A549 (cell line): ENCODE measurements around the gene ZNF132. TPM values are rescaled to one million over a fixed set of nuclear protein-coding genes. Genes with fewer than 3 reads are reported as not detected.
A peak's percentile ranks its signal among the peaks of the same experiment; 100 is the strongest.
"Not testable (repeated sequence)": the region's sequence is repeated elsewhere in the genome, so short reads cannot be mapped to it uniquely, and the experiment has no call there.

Experiments used
- ATAC-seq, 2 experiments: fragments of 200-7000 bp in 1 of 2; fragments of >200 bp in 1 of 2; cut with Nextera tagmentation in 1 of 2; cut with Tn5 transposase in 1 of 2; 3 replicates each; pipeline versions ENCODE4 v1.8.0 to v1.9.1; 2018 to 2020; ENCODE audit warnings: mild to moderate bottlenecking in 1 of 2, moderate library complexity in 1 of 2
- CTCF ChIA-PET: fragments of 300-600 bp; sonication (Branson Sonifier 250); formaldehyde crosslinking; extraction: SDS; loops from one replicate; lab custom pipeline; 2021; ENCODE audit warnings: antibody characterized with exemption, inconsistent platforms; lab: Yijun Ruan, JAX
- POLR2A ChIA-PET: fragments of 350-600 bp; formaldehyde crosslinking; extraction: SDS; loops from one replicate; lab custom pipeline; 2021; ENCODE audit warnings: antibody characterized with exemption, inconsistent platforms; lab: Yijun Ruan, JAX
- DNase-seq, 2 experiments: peaks; one replicate each; pipeline versions ENCODE4 v3.0.0 to v3.0.0-alpha.2; 2011 to 2016; ENCODE audit warnings: low read depth in 1 of 2, low spot score in 1 of 2
- FAIRE-seq: peaks from 2 replicates; lab custom pipeline; 2011; peaks lifted over from hg19 to GRCh38; lab: Jason Lieb, UNC
- H3K27ac ChIP-seq, 2 experiments: fragments of >200 bp; sonication (Bioruptor Twin); formaldehyde crosslinking; 3 replicates each; pipeline ENCODE4 v1.5.1; 2016 to 2017
- H3K4me1 ChIP-seq: fragments of >200 bp; sonication (Bioruptor Twin); formaldehyde crosslinking; 3 replicates; pipeline ENCODE4 v1.6.1; 2016
- H3K4me2 ChIP-seq: fragments of >200 bp; sonication (Bioruptor Twin); formaldehyde crosslinking; 3 replicates; pipeline ENCODE4 v1.6.1; 2016
- H3K4me3 ChIP-seq: fragments of >200 bp; sonication (Bioruptor Twin); formaldehyde crosslinking; 3 replicates; pipeline ENCODE4 v1.5.1; 2016
- H3K9me3 ChIP-seq: fragments of >200 bp; sonication (Bioruptor Twin); formaldehyde crosslinking; 3 replicates; pipeline ENCODE4 v1.6.1; 2016
- CBX8 ChIP-seq: fragments of 200-600 bp; sonication (generic); IDR thresholded peaks from 2 replicates; pipeline ENCODE4 v1.6.1; 2016
- EP300 ChIP-seq, 2 experiments: fragments of >200 bp; sonication (Bioruptor Twin); formaldehyde crosslinking; IDR thresholded peaks; 2 replicates in 1 of 2; 3 replicates in 1 of 2; pipeline ENCODE4 v1.6.1; 2016 to 2017
- FOSB ChIP-seq: fragments of 250-450 bp; sonication (Bioruptor Pico); IDR thresholded peaks from 2 replicates; pipeline ENCODE4 v1.5.0; 2020; ENCODE audit warnings: mild to moderate bottlenecking, moderate library complexity
- FOXS1 ChIP-seq: fragments of 250-450 bp; sonication (Bioruptor Pico); IDR thresholded peaks from 2 replicates; pipeline ENCODE4 v1.5.0; 2020; ENCODE audit warnings: mild to moderate bottlenecking, moderate library complexity
- HEYL ChIP-seq: fragments of 250-450 bp; sonication (Bioruptor Pico); IDR thresholded peaks from 2 replicates; pipeline ENCODE4 v1.8.0; 2021; ENCODE audit warnings: mild to moderate bottlenecking, moderate library complexity
- HOXA7 ChIP-seq: fragments of 250-450 bp; sonication (Bioruptor Pico); IDR thresholded peaks from 2 replicates; pipeline ENCODE4 v1.5.0; 2020; ENCODE audit warnings: mild to moderate bottlenecking, moderate library complexity
- HOXB13 ChIP-seq: fragments of 250-450 bp; sonication (Bioruptor Pico); IDR thresholded peaks from 2 replicates; pipeline ENCODE4 v1.5.0; 2020; ENCODE audit warnings: low read depth, mild to moderate bottlenecking, moderate library complexity
- HOXB5 ChIP-seq: fragments of 250-450 bp; sonication (Bioruptor Pico); IDR thresholded peaks from 2 replicates; pipeline ENCODE4 v1.5.0; 2020; ENCODE audit warnings: mild to moderate bottlenecking, moderate library complexity
- JUN ChIP-seq, 2 experiments: fragments of >200 bp; sonication (Bioruptor Twin); formaldehyde crosslinking; IDR thresholded peaks; 2 replicates in 1 of 2; 3 replicates in 1 of 2; pipeline ENCODE4 v1.6.1; 2016 to 2017
- KDM1A ChIP-seq: fragments of 200-600 bp; sonication (generic); IDR thresholded peaks from 2 replicates; pipeline ENCODE4 v1.6.1; 2016; ENCODE audit warnings: low read depth, mild to moderate bottlenecking
- MAFK ChIP-seq: fragments of 450-650 bp; IDR thresholded peaks from 2 replicates; pipeline ENCODE4 v1.6.1; 2014; ENCODE audit not compliant: partially characterized antibody
- MYC ChIP-seq: IDR thresholded peaks from 2 replicates; pipeline ENCODE4 v1.6.1; 2012; ENCODE audit warnings: mild to moderate bottlenecking, inconsistent platforms, low read length, improper control_type of control experiment, borderline replicate concordance
- NR3C1 ChIP-seq: fragments of >200 bp; sonication (Bioruptor Twin); formaldehyde crosslinking; IDR thresholded peaks from 3 replicates; pipeline ENCODE4 v1.6.1; 2017
- POLR2A ChIP-seq: IDR thresholded peaks from 2 replicates; pipeline ENCODE4 v1.6.1; 2012; ENCODE audit warnings: mild to moderate bottlenecking, low read length
- RAD21 ChIP-seq, 2 experiments: fragments of >200 bp in 1 of 2; sonication (Bioruptor Twin) in 1 of 2; formaldehyde crosslinking in 1 of 2; IDR thresholded peaks in 1 of 2; conservative IDR thresholded peaks in 1 of 2; 2 replicates in 1 of 2; 3 replicates in 1 of 2; pipeline ENCODE4 v1.6.1; 2012 to 2018; ENCODE audit warnings: inconsistent platforms in 1 of 2
- ZFP36 ChIP-seq: fragments of 450-650 bp; IDR thresholded peaks from 2 replicates; pipeline ENCODE4 v1.6.1; 2014; ENCODE audit warnings: borderline replicate concordance; ENCODE audit not compliant: partially characterized antibody
- ZNF302 ChIP-seq: fragments of 250-450 bp; sonication (Bioruptor Pico); IDR thresholded peaks from 2 replicates; pipeline ENCODE4 v1.9.0; 2021; ENCODE audit warnings: inconsistent platforms, mild to moderate bottlenecking, moderate library complexity
- WGBS: methylation state at CpG from one replicate; pipeline ENCODE4 v1.1.6; 2017; ENCODE audit errors: missing lambda C conversion rate; 5-methylcytosine and 5-hydroxymethylcytosine counted together
- polyA plus RNA-seq, 4 experiments: library from polyadenylated mRNA; depleted of rRNA in 3 of 4; stranded (reverse); fragments of >200 nt; fragmentation: RNase III in 1 of 4; extraction: RNeasy Plus Mini Kit Qiagen cat#74134 plus additional on column Dnase treatment in 1 of 4; gene quantifications; 2 replicates in 3 of 4; 3 replicates in 1 of 4; pipeline ENCODE4 v1.2.3, GENCODE V29; 2011 to 2017
- TF ChIP-seq, protein P1 (sequence below): IDR thresholded peaks from 2 replicates; pipeline ENCODE4 v1.6.1; 2012
- TF ChIP-seq, protein P2 (sequence below): fragments of 450-650 bp; IDR thresholded peaks from 2 replicates; pipeline ENCODE4 v1.6.1; 2014; ENCODE audit warnings: antibody characterized with exemption
- TF ChIP-seq, protein P3 (sequence below): fragments of 250-450 bp; sonication (Bioruptor Pico); IDR thresholded peaks from 2 replicates; pipeline ENCODE4 v1.5.0; 2020; ENCODE audit warnings: low read depth, mild to moderate bottlenecking, moderate library complexity

Gene ZNF132
- polyA plus RNA-seq, 2 of the 4 experiments (the other 2 are of a cell fraction): 0.05 to 0.16 TPM

DNA sequence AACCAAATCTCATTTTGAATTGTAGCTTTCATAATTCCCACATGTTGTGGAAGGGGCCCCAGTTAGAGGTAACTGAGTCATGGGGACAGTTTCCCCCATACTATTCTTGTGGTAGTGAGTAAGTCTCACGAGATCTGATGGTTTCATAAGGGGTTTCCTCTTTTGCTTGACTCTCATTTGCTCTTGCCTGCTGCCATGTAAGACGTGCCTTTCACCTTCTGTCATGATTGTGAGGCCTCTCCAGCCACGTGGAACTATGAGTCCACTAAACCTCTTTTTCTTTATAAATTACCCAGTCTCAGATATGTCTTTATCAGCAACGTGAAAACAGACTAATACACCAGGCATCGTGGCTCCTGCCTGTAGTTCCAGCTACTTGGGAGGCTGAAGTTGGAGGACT is 10.0 kb upstream of the ZNF132 start:
- FAIRE-seq, H3K4me1 ChIP-seq, POLR2A ChIA-PET, H3K4me3 ChIP-seq, H3K4me2 ChIP-seq, ATAC-seq, H3K27ac ChIP-seq, DNase-seq: not testable (repeated sequence)
- peaks cover 39% of the 10 kb centered on the region for H3K9me3 ChIP-seq
- TF ChIP-seq ZFP36: peak; percentile 60
- CTCF ChIA-PET: interaction anchor here (1.4 to 1.8 kb wide), 2 partner anchors 41 to 70 kb away, joined by 6 read pairs; partner anchors contain the start of genes ZBTB45 and ZNF584
- WGBS: 8% methylated on average over 5 of the region's 5 CpGs

DNA sequence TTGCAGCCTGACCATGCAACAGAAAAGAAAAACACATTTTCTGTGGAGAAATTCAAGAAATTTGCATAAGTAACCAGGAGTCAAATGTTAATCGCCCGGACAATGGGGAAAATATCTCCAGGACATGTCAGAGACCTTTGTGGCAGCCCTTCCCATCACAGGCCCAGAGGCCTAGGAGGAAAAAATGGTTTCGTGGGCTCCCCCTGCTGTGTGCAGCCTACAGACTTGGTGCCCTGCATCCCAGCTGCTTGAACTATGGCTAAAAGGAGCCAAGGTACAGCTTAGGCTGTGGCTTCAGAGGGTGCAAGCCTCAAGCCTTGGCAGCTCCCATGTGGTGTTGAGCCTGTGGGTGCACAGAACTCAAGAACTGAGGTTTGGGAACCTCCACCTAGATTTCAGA is 8.9 kb upstream of the ZNF132 start:
- H3K4me2 ChIP-seq, DNase-seq, ATAC-seq, H3K27ac ChIP-seq, FAIRE-seq, POLR2A ChIA-PET, H3K4me1 ChIP-seq, H3K4me3 ChIP-seq: not testable (repeated sequence)
- CTCF ChIA-PET: interaction anchor here (0.7 to 1.8 kb wide), 2 partner anchors 39 to 71 kb away, joined by 4 to 6 read pairs; partner anchors contain the start of genes ZBTB45 and ZNF584
- peaks cover 44% of the 10 kb centered on the region for H3K9me3 ChIP-seq
- WGBS: 32% methylated on average over 3 of the region's 3 CpGs
- TF ChIP-seq ZFP36: peak; percentile 99

DNA sequence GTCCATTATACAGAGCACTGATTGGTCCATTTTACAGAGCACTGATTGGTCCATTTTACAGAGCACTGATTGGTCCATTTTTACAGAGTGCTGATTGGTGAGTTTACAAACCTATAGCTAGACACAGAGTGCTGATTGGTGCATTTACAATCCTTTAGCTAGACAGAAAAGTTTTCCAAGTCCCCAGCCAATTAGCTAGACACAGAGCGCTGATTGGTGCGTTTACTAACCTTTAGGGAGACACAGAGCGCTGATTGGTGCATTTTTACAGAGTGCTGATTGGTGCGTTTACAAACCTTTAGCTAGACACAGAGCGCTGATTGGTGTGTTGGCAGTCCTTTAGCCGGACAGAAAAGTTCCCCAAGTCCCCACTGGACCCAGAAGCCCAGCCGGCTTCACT is 3.0 kb upstream of the ZNF132 start:
- 47% methylated on average over 7 of the region's 7 CpGs for WGBS
- H3K9me3 ChIP-seq: peaks cover 68% of the 10 kb centered on the region
- POLR2A ChIA-PET: interaction anchor here (0.8 kb wide), 1 partner anchor 13 kb away, joined by 3 read pairs; no protein-coding TSS in a partner anchor
- DNase-seq, H3K27ac ChIP-seq, H3K4me2 ChIP-seq, H3K4me3 ChIP-seq, FAIRE-seq, ATAC-seq, H3K4me1 ChIP-seq: not testable (repeated sequence)
- CTCF ChIA-PET: interaction anchor here (1.0 to 1.8 kb wide), 5 partner anchors 8 to 77 kb away, joined by 3 to 6 read pairs (median 4); partner anchors contain the start of gene ZBTB45

DNA sequence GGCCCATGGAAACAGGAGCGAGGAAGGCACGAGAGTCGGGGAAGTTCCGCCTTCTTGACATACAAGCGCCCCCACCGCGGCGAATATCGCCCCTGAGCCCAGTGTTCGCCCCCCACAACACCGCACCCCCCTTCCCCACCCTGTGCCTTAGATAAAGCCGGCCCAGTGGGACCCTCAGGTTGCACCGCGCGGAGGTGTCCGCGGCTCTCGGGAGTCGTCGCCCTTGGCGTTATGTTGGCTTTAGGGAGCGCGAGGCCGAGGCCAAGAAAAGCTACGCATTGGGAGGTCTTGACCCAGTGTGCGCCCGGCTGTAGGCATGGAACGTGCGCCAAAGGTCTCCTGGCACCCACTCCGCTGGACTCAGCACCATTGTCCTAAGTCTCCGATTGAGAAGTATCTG is 603 bp upstream of the ZNF132 start:
- Histone ChIP-seq H3K4me3 (no peak overlapping the region), H3K27ac (no peak overlapping the region), H3K4me1 (no peaks in the 10 kb centered on the region)
- DNase-seq (no peak), ATAC-seq (no peak)
- POLR2A ChIA-PET: no interaction called here
- TF ChIP-seq, protein P1, sequence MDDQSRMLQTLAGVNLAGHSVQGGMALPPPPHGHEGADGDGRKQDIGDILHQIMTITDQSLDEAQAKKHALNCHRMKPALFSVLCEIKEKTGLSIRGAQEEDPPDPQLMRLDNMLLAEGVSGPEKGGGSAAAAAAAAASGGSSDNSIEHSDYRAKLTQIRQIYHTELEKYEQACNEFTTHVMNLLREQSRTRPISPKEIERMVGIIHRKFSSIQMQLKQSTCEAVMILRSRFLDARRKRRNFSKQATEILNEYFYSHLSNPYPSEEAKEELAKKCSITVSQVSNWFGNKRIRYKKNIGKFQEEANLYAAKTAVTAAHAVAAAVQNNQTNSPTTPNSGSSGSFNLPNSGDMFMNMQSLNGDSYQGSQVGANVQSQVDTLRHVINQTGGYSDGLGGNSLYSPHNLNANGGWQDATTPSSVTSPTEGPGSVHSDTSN: no peak
- no peak for TF ChIP-seq MAFK
- TF ChIP-seq HOXA7 (CRISPR knock-in tag): no peak
- no peak for TF ChIP-seq MYC
- TF ChIP-seq JUN (IDR thresholded peaks at IDR 0.05): no peak
- no peak for TF ChIP-seq NR3C1
- no peak for TF ChIP-seq EP300 (IDR thresholded peaks at IDR 0.05)
- no peak for TF ChIP-seq HOXB5 (CRISPR knock-in tag)
- no peak for TF ChIP-seq CBX8
- TF ChIP-seq KDM1A: no peak
- no peak for TF ChIP-seq ZNF302 (CRISPR knock-in tag)
- TF ChIP-seq, all 56 proteins: peak for 0
- Histone ChIP-seq H3K9me3 (peaks cover 75% of the 10 kb centered on the region), H3K4me2 (no peak overlapping the region)
- 83% methylated on average over 31 of the region's 31 CpGs for WGBS
- CTCF ChIA-PET: no interaction called here
- no peak for FAIRE-seq

DNA sequence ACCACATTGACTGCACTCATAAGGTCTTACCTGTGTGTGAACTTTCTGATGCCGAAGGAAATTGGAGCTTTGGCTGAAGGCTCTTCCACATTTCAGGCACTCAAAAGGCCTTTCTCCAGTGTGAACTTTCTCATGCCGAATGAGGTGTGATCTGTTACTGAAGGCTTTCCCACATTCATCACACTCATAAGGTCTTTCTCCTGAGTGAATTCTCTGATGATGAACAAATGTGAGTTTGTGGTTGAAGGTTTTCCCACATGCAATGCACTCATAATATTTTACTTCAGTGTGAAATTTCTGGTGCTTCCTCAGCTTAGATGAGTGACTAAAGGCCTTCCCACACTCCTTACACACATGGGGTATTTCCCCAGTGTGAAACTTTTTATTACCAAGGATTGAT is 5.7 kb downstream of the ZNF132 start:
- POLR2A ChIA-PET: no interaction called here
- Histone ChIP-seq H3K4me1 (no peaks in the 10 kb centered on the region), H3K27ac (no peak overlapping the region), H3K4me2 (no peak overlapping the region), H3K9me3 (peaks cover 96% of the 10 kb centered on the region), H3K4me3 (no peak overlapping the region)
- TF ChIP-seq HEYL (CRISPR knock-in tag) (no peak), EP300 (IDR thresholded peaks at IDR 0.05) (no peak), RAD21 (conservative IDR thresholded peaks at IDR 0.05 in 1 of 2, IDR thresholded peaks at IDR 0.05 in 1 of 2) (no peak), POLR2A (no peak), FOXS1 (CRISPR knock-in tag) (no peak), FOSB (CRISPR knock-in tag) (no peak), HOXB13 (CRISPR knock-in tag) (no peak)
- TF ChIP-seq, protein P2, sequence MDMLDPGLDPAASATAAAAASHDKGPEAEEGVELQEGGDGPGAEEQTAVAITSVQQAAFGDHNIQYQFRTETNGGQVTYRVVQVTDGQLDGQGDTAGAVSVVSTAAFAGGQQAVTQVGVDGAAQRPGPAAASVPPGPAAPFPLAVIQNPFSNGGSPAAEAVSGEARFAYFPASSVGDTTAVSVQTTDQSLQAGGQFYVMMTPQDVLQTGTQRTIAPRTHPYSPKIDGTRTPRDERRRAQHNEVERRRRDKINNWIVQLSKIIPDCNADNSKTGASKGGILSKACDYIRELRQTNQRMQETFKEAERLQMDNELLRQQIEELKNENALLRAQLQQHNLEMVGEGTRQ: no peak
- TF ChIP-seq, protein P3, sequence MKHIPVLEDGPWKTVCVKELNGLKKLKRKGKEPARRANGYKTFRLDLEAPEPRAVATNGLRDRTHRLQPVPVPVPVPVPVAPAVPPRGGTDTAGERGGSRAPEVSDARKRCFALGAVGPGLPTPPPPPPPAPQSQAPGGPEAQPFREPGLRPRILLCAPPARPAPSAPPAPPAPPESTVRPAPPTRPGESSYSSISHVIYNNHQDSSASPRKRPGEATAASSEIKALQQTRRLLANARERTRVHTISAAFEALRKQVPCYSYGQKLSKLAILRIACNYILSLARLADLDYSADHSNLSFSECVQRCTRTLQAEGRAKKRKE: no peak
- FAIRE-seq (no peak), DNase-seq (peak in 1 of 2 experiments; percentile 31), ATAC-seq (no peak)
- 71% methylated on average over 2 of the region's 2 CpGs for WGBS
- CTCF ChIA-PET: interaction anchor here (0.8 to 1.8 kb wide), 3 partner anchors 9 to 32 kb away, joined by 3 to 5 read pairs (median 4); no protein-coding TSS in a partner anchor
